ENCODE data around the gene COL9A2. TPM values are rescaled to one million over a fixed set of nuclear protein-coding genes. Genes with fewer than 3 reads are reported as not detected.

The COL9A2 gene
- total and polyA plus RNA-seq, 2 donors (not counting 3 experiments of a cell fraction or from before 2014, with no cell fraction given) = 0.64 to 0.69 TPM

DNA sequence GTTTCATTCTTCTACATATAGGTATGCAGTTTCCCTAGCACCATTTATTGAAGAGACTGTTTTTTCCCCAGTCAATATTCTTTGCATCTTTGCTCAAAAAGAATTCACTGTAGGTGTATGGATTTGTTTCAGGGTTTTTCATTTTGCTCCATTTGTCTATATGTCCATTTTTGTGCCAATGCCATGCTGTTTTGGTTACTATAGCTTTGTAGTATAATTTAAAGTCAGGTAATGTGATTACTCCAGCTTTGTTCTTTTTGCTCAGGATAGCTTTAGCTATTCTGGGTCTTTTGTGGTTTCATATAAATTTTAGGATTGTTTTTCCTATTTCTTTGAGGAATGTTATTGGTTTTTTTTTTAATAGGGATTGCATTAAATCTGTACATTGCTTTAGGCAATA is 40.5 kb upstream of the COL9A2 start:
- intact Hi-C loops (cut with micrococcal nuclease) (no loop called here), dilution Hi-C loops (cut with MboI; ENCODE audit: extremely low pct_ligation_motif_present, low sequenced_read_pairs) (no loop called here)
- Histone ChIP-seq H3K36me3 (ENCODE audit: control insufficient read depth in 2 of 2, extremely low read depth in 1 of 2, insufficient read depth in 2 of 2, low read length in 2 of 2) (no peaks in the 10 kb centered on the region), H3K27ac (ENCODE audit: insufficient read depth, low read depth, low read length) (no peak overlapping the region), H3K79me2 (ENCODE audit: control insufficient read depth, insufficient read depth, low read length) (no peaks in the 10 kb centered on the region), H3K4me3 (replicated peaks in 1 of 3; ENCODE audit: insufficient read depth in 1 of 3, low read depth in 1 of 3, low read length in 3 of 3) (no peak overlapping the region), H3K9ac (replicated peaks; ENCODE audit: extremely low read depth, insufficient read depth, low read length) (no peak overlapping the region), H3K9me1 (replicated peaks; ENCODE audit: control insufficient read depth, extremely low read depth, insufficient read depth, low read length) (no peaks in the 10 kb centered on the region), H3K27me3 (ENCODE audit: control insufficient read depth in 2 of 2, insufficient read depth in 2 of 2, low read length in 2 of 2) (peaks cover 0 to 1% of the 10 kb centered on the region in 2 experiments), H3K9me3 (replicated peaks; ENCODE audit: control insufficient read depth, insufficient read depth, low read length) (no peaks in the 10 kb centered on the region), H3K4me2 (ENCODE audit: insufficient read depth, low read length) (no peak overlapping the region), H4K20me1 (replicated peaks; ENCODE audit: control insufficient read depth, extremely low read depth, insufficient read depth, low read length) (no peaks in the 10 kb centered on the region), H2AFZ (ENCODE audit: low read depth, low read length) (no peak overlapping the region), H3K4me1 (ENCODE audit: control insufficient read depth, extremely low read depth, insufficient read depth, low read length) (no peaks in the 10 kb centered on the region)
- ChIA-PET CTCF (no interaction called here), POLR2A (no interaction called here)
- no peak for TF ChIP-seq JUN (IDR thresholded peaks at IDR 0.05; ENCODE audit: borderline replicate concordance, insufficient read depth, insufficient read length, low read depth)
- TF ChIP-seq MYC (IDR thresholded peaks at IDR 0.05; ENCODE audit: low read depth, low read length) = no peak
- TF ChIP-seq, protein P1, sequence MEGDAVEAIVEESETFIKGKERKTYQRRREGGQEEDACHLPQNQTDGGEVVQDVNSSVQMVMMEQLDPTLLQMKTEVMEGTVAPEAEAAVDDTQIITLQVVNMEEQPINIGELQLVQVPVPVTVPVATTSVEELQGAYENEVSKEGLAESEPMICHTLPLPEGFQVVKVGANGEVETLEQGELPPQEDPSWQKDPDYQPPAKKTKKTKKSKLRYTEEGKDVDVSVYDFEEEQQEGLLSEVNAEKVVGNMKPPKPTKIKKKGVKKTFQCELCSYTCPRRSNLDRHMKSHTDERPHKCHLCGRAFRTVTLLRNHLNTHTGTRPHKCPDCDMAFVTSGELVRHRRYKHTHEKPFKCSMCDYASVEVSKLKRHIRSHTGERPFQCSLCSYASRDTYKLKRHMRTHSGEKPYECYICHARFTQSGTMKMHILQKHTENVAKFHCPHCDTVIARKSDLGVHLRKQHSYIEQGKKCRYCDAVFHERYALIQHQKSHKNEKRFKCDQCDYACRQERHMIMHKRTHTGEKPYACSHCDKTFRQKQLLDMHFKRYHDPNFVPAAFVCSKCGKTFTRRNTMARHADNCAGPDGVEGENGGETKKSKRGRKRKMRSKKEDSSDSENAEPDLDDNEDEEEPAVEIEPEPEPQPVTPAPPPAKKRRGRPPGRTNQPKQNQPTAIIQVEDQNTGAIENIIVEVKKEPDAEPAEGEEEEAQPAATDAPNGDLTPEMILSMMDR (IDR thresholded peaks at IDR 0.05; ENCODE audit: extremely low read depth in 1 of 2, insufficient read depth in 1 of 2, low read depth in 1 of 2, low read length in 2 of 2) = no peak
- TF ChIP-seq, protein P2, sequence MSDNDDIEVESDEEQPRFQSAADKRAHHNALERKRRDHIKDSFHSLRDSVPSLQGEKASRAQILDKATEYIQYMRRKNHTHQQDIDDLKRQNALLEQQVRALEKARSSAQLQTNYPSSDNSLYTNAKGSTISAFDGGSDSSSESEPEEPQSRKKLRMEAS (IDR thresholded peaks at IDR 0.05; ENCODE audit: insufficient read depth, insufficient read length) = no peak
- TF ChIP-seq GATA2 (IDR thresholded peaks at IDR 0.05; ENCODE audit: insufficient read depth, insufficient read length, low read depth, low read length) = no peak
- no peak for TF ChIP-seq POLR2AphosphoS5 (IDR thresholded peaks at IDR 0.05; ENCODE audit: insufficient read depth, low read depth, low read length)
- TF ChIP-seq EZH2 (IDR thresholded peaks at IDR 0.05; ENCODE audit: borderline replicate concordance, low read depth, low read length, severe bottlenecking) = no peak
- no peak for TF ChIP-seq POLR2A (IDR thresholded peaks at IDR 0.05; ENCODE audit: low read depth, low read length)
- no peak for TF ChIP-seq FOS (IDR thresholded peaks at IDR 0.05; ENCODE audit: borderline replicate concordance, insufficient read depth, low read length)
- BruUV-seq (replicated peaks) = no TSS peak
- FAIRE-seq (no peak), DNase-seq (ENCODE audit: low read depth, low spot score) (no peak)
